Activated T-helper 1 cell treated with anti-CD3 and anti-CD28 coated beads, Interleukin-2, amount 50 U/mL, for 16 hours (primary cell): ENCODE results near the gene FLNB.

Experiments
- DNase-seq, 2 donors: peaks; one replicate each; pipeline ENCODE4 v3.0.0-alpha.2; 2020; ENCODE audit warnings: low read depth in 1 of 2, low spot score in 1 of 2

FLNB gene, protein sequence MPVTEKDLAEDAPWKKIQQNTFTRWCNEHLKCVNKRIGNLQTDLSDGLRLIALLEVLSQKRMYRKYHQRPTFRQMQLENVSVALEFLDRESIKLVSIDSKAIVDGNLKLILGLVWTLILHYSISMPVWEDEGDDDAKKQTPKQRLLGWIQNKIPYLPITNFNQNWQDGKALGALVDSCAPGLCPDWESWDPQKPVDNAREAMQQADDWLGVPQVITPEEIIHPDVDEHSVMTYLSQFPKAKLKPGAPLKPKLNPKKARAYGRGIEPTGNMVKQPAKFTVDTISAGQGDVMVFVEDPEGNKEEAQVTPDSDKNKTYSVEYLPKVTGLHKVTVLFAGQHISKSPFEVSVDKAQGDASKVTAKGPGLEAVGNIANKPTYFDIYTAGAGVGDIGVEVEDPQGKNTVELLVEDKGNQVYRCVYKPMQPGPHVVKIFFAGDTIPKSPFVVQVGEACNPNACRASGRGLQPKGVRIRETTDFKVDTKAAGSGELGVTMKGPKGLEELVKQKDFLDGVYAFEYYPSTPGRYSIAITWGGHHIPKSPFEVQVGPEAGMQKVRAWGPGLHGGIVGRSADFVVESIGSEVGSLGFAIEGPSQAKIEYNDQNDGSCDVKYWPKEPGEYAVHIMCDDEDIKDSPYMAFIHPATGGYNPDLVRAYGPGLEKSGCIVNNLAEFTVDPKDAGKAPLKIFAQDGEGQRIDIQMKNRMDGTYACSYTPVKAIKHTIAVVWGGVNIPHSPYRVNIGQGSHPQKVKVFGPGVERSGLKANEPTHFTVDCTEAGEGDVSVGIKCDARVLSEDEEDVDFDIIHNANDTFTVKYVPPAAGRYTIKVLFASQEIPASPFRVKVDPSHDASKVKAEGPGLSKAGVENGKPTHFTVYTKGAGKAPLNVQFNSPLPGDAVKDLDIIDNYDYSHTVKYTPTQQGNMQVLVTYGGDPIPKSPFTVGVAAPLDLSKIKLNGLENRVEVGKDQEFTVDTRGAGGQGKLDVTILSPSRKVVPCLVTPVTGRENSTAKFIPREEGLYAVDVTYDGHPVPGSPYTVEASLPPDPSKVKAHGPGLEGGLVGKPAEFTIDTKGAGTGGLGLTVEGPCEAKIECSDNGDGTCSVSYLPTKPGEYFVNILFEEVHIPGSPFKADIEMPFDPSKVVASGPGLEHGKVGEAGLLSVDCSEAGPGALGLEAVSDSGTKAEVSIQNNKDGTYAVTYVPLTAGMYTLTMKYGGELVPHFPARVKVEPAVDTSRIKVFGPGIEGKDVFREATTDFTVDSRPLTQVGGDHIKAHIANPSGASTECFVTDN (N-terminal part only)

DNA sequence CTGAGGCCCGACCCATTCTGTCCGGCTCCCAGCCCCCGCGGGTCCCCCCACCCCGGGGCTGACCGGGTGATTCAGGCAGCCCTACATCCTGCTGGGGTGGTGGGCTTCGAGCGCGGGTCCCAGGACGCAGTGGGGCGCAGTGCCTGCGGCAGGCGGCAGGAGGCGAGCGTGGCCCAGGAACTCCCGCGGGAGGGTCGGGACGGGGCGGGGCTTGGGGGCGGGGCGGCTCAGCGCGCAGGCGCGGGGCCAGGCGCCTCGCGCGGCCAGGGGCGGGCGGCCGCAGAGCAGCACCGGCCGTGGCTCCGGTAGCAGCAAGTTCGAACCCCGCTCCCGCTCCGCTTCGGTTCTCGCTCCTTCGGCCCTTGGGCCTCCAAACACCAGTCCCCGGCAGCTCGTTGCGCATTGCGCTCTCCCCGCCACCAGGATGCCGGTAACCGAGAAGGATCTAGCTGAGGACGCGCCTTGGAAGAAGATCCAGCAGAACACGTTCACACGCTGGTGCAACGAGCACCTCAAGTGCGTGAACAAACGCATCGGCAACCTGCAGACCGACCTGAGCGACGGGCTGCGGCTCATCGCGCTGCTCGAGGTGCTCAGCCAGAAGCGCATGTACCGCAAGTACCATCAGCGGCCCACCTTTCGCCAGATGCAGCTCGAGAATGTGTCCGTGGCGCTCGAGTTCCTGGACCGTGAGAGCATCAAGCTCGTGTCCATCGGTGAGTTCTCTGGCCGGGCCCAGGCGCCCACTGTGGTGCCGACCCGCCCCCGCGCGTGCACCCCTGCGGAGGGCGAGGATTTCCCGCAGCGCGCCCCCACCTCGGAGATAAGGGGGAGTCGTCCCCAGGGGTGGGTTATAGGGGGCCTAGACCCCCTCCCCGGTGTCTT lies at the start of gene FLNB:
Gene FLNB, plus strand, starts transcription at position 282 of the 885 bp plus-strand sequence. Its CDS starts 143 bp downstream, at position 425.
- peak; percentile 62 to 66 for DNase-seq

DNA sequence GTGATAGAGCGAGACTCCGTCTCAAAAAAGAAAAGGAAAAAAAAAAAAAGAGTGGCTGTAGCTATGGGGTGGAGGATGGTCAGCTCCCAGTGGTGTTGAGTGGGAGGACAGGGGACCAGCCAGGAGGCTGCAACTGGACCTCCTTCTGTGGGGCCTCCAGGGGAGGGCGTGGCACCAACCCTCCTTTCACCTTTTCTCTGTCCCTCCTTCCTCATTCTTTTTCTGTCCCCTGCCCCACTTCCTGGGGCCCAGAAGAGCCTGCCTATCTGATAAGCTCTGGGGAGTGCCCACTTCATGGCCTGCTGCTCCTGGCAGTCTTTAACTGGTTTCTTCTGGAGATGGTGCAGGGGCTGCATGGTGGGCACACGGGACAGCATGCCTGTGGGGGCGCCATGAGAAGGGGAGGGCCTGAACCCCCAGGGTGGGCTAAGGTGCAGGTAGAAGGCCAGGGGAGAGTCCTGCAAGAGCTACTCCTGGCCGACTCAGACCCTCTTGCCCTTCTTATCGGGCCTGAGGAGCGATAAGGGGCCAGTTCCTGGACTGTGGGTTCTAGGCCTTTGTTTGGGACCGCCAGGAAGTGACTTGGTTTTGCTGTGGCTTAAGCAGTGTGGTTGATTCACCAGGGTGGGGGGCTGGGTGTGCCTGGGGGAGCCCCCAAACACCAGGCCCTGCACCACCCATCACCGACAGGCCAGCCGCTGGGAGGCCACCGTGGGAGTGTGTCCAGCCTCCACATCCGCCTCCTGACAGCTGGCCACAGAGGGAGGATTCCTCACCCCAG lies 49.4 kb upstream of the FLNB start:
- DNase-seq: no peak

DNA sequence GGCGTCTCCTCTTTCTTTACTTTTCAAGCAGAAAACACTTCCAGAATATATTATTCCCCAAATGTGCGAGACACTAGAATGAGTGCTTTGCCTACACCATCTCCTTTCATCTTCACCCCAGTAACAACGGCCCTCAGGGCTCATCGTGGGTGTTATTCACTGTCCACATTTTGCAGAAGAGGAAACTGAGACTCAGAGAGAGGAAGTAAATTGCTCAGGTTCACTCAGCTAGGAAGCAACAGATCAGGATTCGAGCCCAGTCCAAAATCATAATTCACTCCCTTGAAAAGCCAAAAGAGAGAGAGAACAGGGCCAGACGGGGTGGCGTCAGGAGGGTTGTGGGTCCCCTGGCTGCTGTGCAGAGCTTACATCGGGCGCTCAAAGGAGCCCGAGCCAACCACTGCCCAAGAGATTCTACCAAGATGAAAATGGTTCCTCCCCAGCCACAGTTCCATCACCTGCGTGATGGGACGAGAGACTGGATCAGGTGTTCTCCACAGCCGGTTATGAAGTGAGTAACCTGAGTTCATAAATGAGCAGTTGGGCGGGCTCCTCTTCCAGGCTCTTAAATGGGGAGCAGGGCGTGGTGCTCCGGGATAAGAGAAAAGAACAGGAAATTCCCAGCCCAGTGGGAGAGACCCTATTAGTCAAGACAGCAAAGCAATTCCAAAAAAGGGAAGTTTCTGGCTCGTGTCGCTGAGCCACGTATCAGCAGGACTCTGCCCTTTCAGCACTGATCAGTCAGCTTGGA lies 48.6 kb upstream of the FLNB start:
- DNase-seq: no peak

DNA sequence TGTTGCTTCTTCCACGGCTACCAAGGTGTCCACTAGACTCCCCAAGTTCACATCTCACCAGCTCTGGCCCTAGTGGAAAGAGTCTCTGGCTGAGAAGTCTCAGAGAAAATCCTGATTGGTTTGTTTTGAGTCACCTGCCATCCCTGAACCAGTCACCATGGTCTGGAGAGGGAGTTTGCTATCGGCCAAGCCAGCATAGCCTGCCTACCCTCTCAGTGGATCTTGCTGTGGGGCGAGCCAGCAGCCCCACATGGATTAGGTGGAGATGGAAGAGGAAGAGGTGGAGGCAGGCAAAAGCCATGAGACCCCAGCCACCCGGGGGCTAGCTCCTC lies 48.1 kb upstream of the FLNB start:
- DNase-seq: no peak

DNA sequence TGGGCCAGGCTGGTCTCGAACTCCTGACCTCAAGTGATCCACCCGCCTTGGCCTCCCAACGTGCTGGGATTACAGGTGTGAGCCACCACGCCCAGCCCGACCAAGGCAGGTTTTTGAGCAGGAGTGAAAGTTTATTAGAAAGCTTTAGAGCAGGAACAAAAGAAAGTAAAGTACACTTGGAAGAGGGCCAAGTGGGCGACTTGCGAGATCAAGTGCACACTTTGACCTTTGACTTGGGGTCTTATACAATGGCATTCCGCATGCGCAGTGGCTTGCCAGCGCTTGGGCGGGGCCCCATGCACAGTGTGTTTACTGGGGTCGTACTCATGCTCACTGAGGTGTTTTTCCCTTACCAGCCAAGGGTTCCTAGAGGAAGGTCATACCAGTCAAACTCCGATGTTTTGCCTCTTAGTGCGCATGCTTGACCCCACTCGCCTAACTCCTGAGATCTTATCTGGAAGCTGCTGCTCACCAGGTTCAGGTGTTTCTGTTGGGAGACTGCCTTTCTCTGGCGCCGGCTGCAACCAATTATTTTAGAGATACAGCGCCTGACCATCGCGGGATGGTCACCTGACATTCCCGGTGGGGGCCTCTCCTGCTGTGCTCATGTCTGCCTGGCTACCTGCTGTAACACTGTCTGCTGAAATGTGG lies 46.9 kb upstream of the FLNB start:
- no peak for DNase-seq

DNA sequence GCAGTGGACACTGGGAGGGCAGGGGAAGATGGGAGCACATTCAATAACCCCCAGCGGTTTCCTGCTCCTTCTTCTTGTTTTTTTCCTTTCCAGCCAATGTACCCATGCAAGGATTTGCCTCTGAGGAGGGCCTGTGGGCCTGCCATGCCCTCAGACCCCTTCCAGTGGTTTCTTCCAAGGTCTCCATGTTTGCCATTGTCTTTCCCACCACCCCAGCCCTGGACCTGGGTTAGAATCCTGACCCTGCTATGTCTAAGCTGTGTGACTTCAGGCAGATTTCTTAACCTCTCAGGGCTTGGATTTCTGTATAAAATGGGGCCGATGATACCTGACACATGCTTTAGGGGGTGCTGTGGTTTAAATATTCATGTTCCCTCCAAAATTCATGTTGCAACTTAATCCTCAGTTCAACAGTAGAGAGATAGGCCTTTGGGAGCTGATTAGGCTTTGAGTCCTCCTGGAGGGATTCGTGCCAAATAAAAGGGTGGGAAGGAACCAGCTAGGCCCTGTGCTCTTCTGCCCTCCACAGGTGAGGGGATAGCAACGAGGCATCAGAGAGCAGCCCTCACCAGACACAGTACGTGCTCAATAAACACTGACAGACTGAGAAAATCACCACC lies 46.3 kb upstream of the FLNB start:
- no peak for DNase-seq

DNA sequence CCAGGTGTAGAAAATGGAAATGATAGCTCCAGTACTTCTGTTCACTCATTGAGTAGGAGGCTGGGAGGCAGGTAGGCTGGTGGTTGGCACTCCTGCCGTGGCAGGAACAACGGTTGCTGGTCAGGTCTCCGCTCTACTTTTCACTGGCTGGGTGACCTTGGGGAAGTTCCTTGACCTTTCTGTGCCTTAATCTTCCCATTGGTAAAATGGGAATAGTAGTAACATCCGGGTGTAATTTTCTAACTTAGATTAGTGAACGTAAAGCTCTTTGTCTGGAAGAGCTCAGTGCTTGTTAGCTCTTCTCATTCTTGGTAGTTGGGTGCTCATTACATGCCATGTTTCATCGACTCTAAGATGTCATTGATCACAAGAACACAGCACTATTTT lies 45.8 kb upstream of the FLNB start:
- DNase-seq: no peak

DNA sequence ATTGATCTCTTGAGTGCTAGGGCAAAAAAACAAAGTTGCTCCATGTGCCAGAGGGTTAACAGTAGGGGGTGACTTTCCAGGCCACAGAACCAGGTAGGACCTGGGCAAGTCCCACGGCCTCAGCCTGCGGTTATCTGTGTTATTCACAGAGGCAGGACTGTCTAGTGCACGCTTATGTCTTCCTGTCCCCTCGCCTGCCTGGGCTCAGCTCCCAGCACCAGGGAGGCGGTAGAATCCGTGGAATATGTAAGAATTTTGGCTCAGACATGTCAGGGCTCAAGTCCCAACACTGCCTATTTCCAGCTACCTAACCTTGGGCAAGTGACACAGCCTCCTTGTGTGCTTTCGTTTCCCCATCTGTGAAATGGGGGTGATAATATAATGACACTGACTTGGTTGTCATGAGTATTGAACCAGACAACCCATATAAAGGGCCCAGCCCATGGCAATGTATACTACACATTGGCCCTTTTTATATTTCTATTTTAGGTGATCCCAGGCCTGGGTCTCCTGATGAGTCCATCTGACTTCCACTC lies 44.3 kb upstream of the FLNB start:
- no peak for DNase-seq

DNA sequence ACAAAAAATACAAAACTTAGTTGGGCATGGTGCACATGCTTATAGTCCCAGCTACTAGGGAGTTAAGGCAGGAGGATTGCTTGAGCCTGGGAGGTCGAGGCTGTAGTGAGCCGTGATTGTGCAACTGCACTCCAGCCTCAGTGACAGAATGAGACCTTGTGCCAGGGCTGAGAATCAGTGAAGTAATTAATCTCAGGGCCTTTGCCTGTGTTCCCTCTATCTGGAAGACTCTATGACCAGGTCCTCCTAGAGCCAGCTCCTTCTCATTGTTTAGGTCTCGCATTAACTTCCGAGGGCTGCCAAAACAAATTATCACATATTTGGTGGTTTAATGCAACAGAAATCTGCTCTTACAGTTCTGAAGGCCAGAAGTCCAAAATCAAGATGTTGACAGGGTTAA lies 41.4 kb upstream of the FLNB start:
- DNase-seq: no peak

DNA sequence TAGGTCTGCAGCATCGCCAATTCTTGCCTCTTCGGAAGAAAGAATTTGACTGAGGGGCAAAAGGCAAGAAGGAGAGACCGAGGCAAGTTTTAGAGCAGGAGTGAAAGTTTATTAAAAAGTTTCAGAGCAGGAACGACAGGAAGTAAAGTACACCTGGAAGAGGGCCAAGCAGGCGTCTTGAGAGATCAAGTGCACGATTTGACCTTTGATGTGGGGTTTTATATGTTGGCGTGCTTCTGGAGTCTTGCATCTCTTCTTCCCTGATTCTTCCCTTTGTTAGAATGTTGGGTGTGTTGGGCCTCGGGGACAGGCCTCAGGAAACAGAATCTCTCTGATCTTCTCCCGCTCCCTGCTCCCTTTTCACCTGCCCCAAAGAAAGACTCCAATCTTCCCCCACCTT lies 40.6 kb upstream of the FLNB start:
- DNase-seq: no peak

DNA sequence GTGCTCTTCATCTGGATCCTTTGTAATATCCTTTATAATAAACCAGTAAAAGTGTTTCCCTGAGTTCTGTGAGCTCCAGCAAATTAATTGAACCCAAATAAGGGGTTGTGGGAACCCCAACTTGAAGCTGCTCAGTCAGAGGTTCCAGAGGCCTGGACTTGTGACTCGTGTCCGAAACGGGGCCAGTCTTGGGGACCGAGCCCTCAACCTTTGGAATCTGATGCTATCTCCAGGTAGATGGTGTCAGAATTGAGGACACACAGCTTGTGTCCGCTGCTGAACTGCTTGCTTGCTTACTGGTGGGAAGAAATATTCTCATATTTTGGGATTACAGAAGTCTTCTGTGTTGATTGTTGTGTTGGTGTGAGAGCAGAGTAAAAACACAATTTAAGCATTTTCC lies 39.7 kb upstream of the FLNB start:
- DNase-seq: no peak

DNA sequence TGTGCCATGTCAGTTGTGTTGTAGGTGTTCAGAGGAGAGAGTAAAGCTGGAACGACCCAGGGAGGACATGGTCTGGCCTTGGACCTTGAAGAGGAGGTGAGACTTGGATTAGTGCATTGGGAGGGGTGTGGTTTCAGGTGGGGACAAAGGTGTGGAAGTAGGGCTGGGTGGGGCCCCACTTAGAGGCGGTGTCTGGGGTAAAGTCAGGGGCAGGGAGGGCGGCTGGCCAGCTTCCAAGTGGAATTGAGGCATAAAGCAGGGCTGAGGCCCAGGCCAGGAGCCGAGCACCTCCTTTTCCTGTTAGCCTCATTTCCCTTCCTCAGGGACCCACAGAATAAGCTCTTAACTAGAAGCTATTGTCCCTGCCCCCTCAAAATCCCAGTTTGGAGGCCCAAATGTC lies 36.2 kb upstream of the FLNB start:
- DNase-seq: no peak

DNA sequence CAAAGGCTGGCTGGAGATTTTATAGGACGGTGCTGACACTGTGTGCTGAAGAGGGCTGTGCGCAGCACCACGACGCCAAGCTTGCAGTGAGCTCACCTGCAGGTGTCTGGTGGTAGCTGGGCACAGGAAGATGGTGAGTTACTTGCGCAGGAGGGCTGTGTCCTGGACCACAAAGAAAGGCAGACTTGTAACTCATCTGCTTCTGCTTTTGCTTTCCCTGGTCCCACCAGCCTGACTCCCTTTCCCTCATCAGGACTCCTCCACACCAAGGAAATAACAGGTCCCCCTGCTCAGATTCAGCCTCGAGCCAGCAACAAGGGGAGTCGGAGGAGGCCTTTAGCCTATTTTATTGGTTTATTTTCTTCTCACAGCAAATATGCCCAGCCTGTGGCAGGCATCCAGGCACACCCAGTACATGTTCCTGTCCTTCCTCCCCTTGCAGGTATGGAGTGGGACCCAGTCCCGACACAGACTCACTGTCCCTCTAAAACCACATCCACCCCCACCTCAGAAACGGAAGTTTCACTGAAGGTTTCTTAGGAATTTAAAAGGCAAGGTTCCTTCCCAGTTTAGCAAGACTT lies 35.6 kb upstream of the FLNB start:
- no peak for DNase-seq

DNA sequence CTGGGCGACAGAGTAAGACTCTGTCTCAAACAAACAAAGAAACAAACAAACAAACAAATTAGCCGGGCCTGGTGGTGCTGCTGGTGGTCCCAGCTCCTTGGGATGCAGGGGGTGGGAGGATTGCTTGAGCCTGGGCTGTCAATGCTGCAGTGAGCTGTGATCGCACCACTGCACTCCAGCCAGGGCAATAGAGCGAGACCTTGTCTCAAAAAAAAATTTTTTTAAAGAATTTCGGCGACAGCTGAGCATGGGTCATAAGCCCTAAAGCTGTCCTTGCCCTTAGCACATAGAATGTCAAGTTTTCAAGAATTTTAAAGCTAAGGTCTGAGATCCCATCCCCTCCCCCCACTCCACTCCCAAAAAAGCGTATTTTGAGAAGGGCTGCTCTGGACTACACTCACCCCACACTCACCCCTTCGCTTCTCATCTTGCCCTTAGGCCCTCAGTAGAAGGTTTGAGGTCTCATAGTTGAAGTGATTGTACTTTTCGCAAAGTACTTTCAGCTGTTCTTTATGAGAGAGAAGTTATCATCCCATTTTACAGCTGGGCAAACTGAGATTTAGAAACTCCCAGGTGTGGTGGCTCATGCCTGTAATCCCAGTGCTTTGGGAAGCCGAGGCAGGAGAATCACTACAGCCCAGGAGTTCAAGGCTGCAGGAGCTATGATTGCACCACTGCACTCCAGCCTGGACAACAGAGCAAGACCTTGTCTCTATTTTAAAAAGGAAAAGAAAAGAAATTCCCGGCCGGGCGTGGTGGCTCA lies 34.3 kb upstream of the FLNB start:
- no peak for DNase-seq

DNA sequence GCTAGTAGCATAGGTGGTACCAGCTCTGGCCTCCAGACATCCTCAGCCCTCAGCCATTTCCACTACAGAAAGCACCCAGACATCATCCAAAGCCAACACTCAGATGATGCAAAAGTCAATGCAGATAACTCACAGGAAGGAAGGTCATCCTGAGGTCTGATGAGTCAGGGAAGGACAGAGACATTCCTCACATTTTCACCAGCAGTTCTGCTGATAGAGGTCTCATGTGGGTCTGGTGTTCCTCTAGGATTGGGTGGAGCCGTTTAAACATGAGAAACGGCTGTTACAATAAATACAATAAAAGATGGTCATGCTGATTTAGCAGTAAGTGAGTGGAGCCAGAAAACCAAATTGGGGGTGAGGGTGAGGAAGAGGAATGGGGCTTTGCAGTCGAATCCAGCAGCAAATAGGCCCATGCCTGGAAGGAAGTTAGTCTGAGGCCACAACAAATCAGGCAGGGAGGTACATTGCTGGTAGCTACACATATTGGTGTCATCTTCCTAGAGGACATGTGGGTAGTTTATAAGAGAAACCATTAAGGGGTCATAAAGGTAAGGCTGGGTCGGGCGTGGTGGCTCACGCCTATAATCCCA lies 33.3 kb upstream of the FLNB start:
- DNase-seq: no peak

DNA sequence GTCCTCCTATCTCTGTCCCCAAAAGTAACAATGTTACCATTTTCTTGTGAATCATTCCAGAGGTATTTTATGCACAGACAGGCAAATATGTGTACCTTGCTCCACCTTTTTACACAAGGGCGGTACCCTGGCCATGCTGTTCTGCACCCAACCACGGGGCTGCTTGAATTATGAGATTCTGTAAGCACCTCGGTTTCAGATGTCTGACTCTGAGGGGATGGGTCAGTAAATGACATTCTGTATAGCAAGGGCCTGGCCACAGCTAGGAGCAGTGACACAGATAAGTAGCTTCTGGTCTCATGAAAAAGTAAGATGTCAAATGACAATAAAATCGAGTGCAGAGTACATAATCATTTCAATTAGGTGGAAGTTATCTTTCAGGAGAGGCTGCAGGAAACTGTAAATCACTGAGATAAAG lies 30.4 kb upstream of the FLNB start:
- DNase-seq: no peak
